SHP77 (cell line): Measurements from ENCODE around the gene GNAT3.

Experiments used
- DNase-seq, 2 experiments: peaks; one replicate each; lab custom pipeline; 2025; lab: John Stamatoyannopoulos, UW

Gene GNAT3

GRCh38 chr7:80500325-80500724 is 11.5 kb downstream of the GNAT3 start:
- no peak for DNase-seq

- DNase-seq = peak in 1 of 2 experiments; percentile 5
Observed at GRCh38 chr7:80499350-80499953, 12.4 kb downstream of the GNAT3 start.

GRCh38 chr7:80498481-80499349 is 13.1 kb downstream of the GNAT3 start:
- DNase-seq = no peak

- DNase-seq = no peak
Observed at GRCh38 chr7:80496586-80496985, 15.3 kb downstream of the GNAT3 start.

- no peak for DNase-seq
Observed at GRCh38 chr7:80493121-80493849, 18.6 kb downstream of the GNAT3 start.

GRCh38 chr7:80491462-80491861 is 20.4 kb downstream of the GNAT3 start:
- no peak for DNase-seq

GRCh38 chr7:80488851-80489370 is 23.0 kb downstream of the GNAT3 start:
- no peak for DNase-seq

GRCh38 chr7:80488406-80488805 is 23.5 kb downstream of the GNAT3 start:
- no peak for DNase-seq

- no peak for DNase-seq
Observed at GRCh38 chr7:80485721-80486120, 26.1 kb downstream of the GNAT3 start.

- no peak for DNase-seq
Observed at GRCh38 chr7:80482950-80483349, 28.9 kb downstream of the GNAT3 start.

GRCh38 chr7:80481196-80481884 is 30.5 kb downstream of the GNAT3 start:
- DNase-seq = no peak

- no peak for DNase-seq
Observed at GRCh38 chr7:80480566-80480965, 31.3 kb downstream of the GNAT3 start.

- no peak for DNase-seq
Observed at GRCh38 chr7:80478683-80479082, 33.2 kb downstream of the GNAT3 start.

- no peak for DNase-seq
Observed at GRCh38 chr7:80476035-80476434, 35.8 kb downstream of the GNAT3 start.

GRCh38 chr7:80475383-80475782 is 36.5 kb downstream of the GNAT3 start:
- DNase-seq = no peak

- no peak for DNase-seq
Observed at GRCh38 chr7:80473751-80474150, 38.1 kb downstream of the GNAT3 start.

- DNase-seq = no peak
Observed at GRCh38 chr7:80472491-80473200, 39.2 kb downstream of the GNAT3 start.

GRCh38 chr7:80468931-80469714 is 42.7 kb downstream of the GNAT3 start:
- DNase-seq = no peak

- no peak for DNase-seq
Observed at GRCh38 chr7:80467069-80467468, 44.8 kb downstream of the GNAT3 start.

- DNase-seq = no peak
Observed at GRCh38 chr7:80466636-80467035, 45.2 kb downstream of the GNAT3 start.

- DNase-seq = no peak
Observed at GRCh38 chr7:80464211-80464610, 47.7 kb downstream of the GNAT3 start.
